GM18498 (cell line): ENCODE measurements around the gene CDC34.

Source experiments
- ATAC-seq: cut with Tn5 transposase; IDR thresholded peaks from one replicate; pipeline ENCODE4 v1.9.1; 2021; ENCODE audit warnings: mild to moderate bottlenecking, moderate library complexity; ENCODE audit not compliant: unreplicated experiment

Gene CDC34

GRCh38 chr19:585551-586110 is 54.1 kb downstream of the CDC34 start:
- ATAC-seq: no peak

- ATAC-seq: no peak
Measured at GRCh38 chr19:588093-588740, 56.7 kb downstream of the CDC34 start.

- no peak for ATAC-seq
Measured at GRCh38 chr19:588741-589692, 57.5 kb downstream of the CDC34 start.

- ATAC-seq: no peak
Measured at GRCh38 chr19:589693-590395, 58.3 kb downstream of the CDC34 start, which contains the start of gene HCN2. HCN2 (plus strand) TSS chr19:589881; CDS start chr19:589946, 65 bp downstream.

DNA sequence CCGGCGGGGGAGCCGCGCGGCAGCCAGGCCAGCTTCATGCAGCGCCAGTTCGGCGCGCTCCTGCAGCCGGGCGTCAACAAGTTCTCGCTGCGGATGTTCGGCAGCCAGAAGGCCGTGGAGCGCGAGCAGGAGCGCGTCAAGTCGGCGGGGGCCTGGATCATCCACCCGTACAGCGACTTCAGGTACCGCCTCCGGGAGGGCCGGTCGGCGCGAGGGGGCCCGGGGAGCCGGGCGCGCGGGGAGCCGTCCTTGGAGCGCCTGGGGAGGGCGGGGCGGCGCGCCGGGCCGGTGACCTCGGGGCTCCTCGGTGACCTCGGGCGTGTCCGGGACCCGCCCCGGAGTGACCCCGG is 58.8 kb downstream of the CDC34 start:
- ATAC-seq: no peak

- no peak for ATAC-seq
Measured at GRCh38 chr19:590750-591098, 59.2 kb downstream of the CDC34 start.

GRCh38 chr19:591099-591958 is 59.8 kb downstream of the CDC34 start:
- no peak for ATAC-seq
